ENCODE measurements around the gene RTN4R. TPM values are rescaled to one million over a fixed set of nuclear protein-coding genes. Genes with fewer than 3 reads are reported as not detected.

RTN4R gene
- total and polyA plus RNA-seq, 2 of the 13 experiments (the other 11 are each of a cell fraction or from before 2014, with no cell fraction given) = 0.22 to 0.77 TPM

- intact Hi-C loops (cut with micrococcal nuclease; ENCODE audit: unreplicated experiment) = no loop called here
- Histone ChIP-seq H3K4me2 (ENCODE audit: low read depth, low read length) (no peak overlapping the region), H3K79me2 (ENCODE audit: insufficient read depth, low read length) (no peaks in the 10 kb centered on the region), H3K9ac (ENCODE audit: insufficient read depth, low read depth, low read length) (no peak overlapping the region), H3K4me3 (replicated peaks in 1 of 3; ENCODE audit: insufficient read depth in 1 of 3, low read depth in 2 of 3, low read length in 3 of 3) (no peak overlapping the region), H4K20me1 (ENCODE audit: insufficient read depth, low read length) (no peaks in the 10 kb centered on the region), H3K27ac (ENCODE audit: extremely low read length, insufficient read depth, low read length) (no peak overlapping the region), H3K4me1 (ENCODE audit: insufficient read depth, low read length) (0 out of 2 replicates have a peak, but pooled peaks cover 4% of the 10 kb centered on the region), H2AFZ (ENCODE audit: low read length) (no peak overlapping the region), H3K36me3 (replicated peaks in 1 of 2; ENCODE audit: control insufficient read depth in 1 of 2, insufficient read depth in 2 of 2, low read length in 2 of 2) (no peaks in the 10 kb centered on the region), H3K9me3 (ENCODE audit: low read length) (no peaks in the 10 kb centered on the region), H3K27me3 (ENCODE audit: control insufficient read depth in 1 of 2, insufficient read depth in 2 of 2, low read length in 2 of 2) (peaks cover 25 to 56% of the 10 kb centered on the region in 2 experiments; a peak in 4 of 5 replicates)
- ATAC-seq = no peak
- POLR2A ChIA-PET = no interaction called here
- CTCF ChIA-PET (ENCODE audit: low intra/inter-chr PET ratio, low total read pairs) = no interaction called here
- no TSS peak for BruUV-seq (replicated peaks)
- no peak for DNase-seq (ENCODE audit: low spot score)
- in situ Hi-C loops (cut with HindIII; ENCODE audit: extremely low pct_ligation_motif_present, low pct_unique_long_range_greater_than_20kb) = no loop called here
- WGBS (ENCODE audit: low lambda C conversion rate) = 19% methylated on average over 16 of the region's 17 CpGs
- FAIRE-seq = no peak
- TF ChIP-seq ZNF124 (CRISPR knock-in tag; IDR thresholded peaks at IDR 0.05) (no peak), DMAP1 (CRISPR knock-in tag; IDR thresholded peaks at IDR 0.05) (no peak)
Measured at GRCh38 chr22:20226760-20227350, 41.3 kb downstream of the RTN4R start.

- ATAC-seq = no peak
- Histone ChIP-seq H3K9me3 (ENCODE audit: low read length) (no peaks in the 10 kb centered on the region), H4K20me1 (ENCODE audit: insufficient read depth, low read length) (no peaks in the 10 kb centered on the region), H3K4me3 (replicated peaks in 1 of 3; ENCODE audit: insufficient read depth in 1 of 3, low read depth in 2 of 3, low read length in 3 of 3) (no peak overlapping the region), H3K9ac (ENCODE audit: insufficient read depth, low read depth, low read length) (no peak overlapping the region), H3K79me2 (ENCODE audit: insufficient read depth, low read length) (no peaks in the 10 kb centered on the region), H3K36me3 (replicated peaks in 1 of 2; ENCODE audit: control insufficient read depth in 1 of 2, insufficient read depth in 2 of 2, low read length in 2 of 2) (no peaks in the 10 kb centered on the region), H3K27me3 (ENCODE audit: control insufficient read depth in 1 of 2, insufficient read depth in 2 of 2, low read length in 2 of 2) (peaks cover 23 to 53% of the 10 kb centered on the region in 2 experiments; a peak in 4 of 5 replicates), H3K4me2 (ENCODE audit: low read depth, low read length) (no peak overlapping the region), H3K27ac (ENCODE audit: extremely low read length, insufficient read depth, low read length) (no peak overlapping the region), H3K4me1 (ENCODE audit: insufficient read depth, low read length) (0 out of 2 replicates have a peak, but pooled peaks cover 10% of the 10 kb centered on the region), H2AFZ (ENCODE audit: low read length) (no peak overlapping the region)
- WGBS (ENCODE audit: low lambda C conversion rate) = 0% methylated on average over 3 of the region's 14 CpGs
- FAIRE-seq = no peak
- ChIA-PET POLR2A (no interaction called here), CTCF (ENCODE audit: low intra/inter-chr PET ratio, low total read pairs) (no interaction called here)
- no peak for DNase-seq (ENCODE audit: low spot score)
- intact Hi-C loops (cut with micrococcal nuclease; ENCODE audit: unreplicated experiment) (no loop called here), in situ Hi-C loops (cut with HindIII; ENCODE audit: extremely low pct_ligation_motif_present, low pct_unique_long_range_greater_than_20kb) (no loop called here)
- BruUV-seq (replicated peaks) = no TSS peak
- TF ChIP-seq ZNF33A (CRISPR knock-in tag; IDR thresholded peaks at IDR 0.05; ENCODE audit: borderline replicate concordance) = no peak
- no peak for TF ChIP-seq THAP8 (CRISPR knock-in tag; IDR thresholded peaks at IDR 0.05; ENCODE audit: borderline replicate concordance)
- TF ChIP-seq ZBTB33 (CRISPR knock-in tag; IDR thresholded peaks at IDR 0.05) = no peak
- no peak for TF ChIP-seq ZNF816 (CRISPR knock-in tag; IDR thresholded peaks at IDR 0.05; ENCODE audit: borderline replicate concordance)
- no peak for TF ChIP-seq SUZ12 (IDR thresholded peaks at IDR 0.05; ENCODE audit: low read depth, low read length)
- TF ChIP-seq ZNF333 (CRISPR knock-in tag; IDR thresholded peaks at IDR 0.05; ENCODE audit: borderline replicate concordance) = no peak
- TF ChIP-seq GMEB2 (CRISPR knock-in tag; IDR thresholded peaks at IDR 0.05; ENCODE audit: low read depth) = no peak
- no peak for TF ChIP-seq ZSCAN12 (CRISPR knock-in tag; IDR thresholded peaks at IDR 0.05)
- no peak for TF ChIP-seq ZNF749 (CRISPR knock-in tag; IDR thresholded peaks at IDR 0.05; ENCODE audit: borderline replicate concordance)
- TF ChIP-seq MZF1 (CRISPR knock-in tag; IDR thresholded peaks at IDR 0.05; ENCODE audit: borderline replicate concordance) = no peak
- no peak for TF ChIP-seq NFE2 (CRISPR knock-in tag; IDR thresholded peaks at IDR 0.05)
- no peak for TF ChIP-seq TMF1 (CRISPR knock-in tag; IDR thresholded peaks at IDR 0.05; ENCODE audit: low read depth)
Measured at GRCh38 chr22:20226077-20226716, 41.9 kb downstream of the RTN4R start.

Measured in HepG2 (cell line).